ENCODE results near the gene BSDC1.

DNA sequence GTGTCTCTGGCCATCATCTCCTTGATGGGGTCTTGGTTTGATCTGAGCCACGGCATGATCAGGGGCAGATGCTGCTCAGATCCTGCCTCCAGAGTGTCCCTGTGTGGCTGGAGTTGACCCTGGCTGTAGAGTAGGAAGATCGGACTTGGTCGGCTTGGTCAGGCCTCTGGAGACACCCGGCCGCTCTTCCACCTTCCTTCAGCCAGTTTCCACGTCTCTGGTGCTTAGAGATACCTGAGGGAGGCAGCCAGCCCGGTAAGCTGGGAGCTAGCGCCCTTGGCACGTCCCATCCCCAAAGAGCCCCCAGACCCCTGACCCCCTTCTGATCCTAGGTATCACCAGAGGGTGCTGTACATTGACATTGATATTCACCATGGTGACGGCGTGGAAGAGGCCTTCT lies 67.0 kb downstream of the BSDC1 start:
- TF ChIP-seq, protein P1, sequence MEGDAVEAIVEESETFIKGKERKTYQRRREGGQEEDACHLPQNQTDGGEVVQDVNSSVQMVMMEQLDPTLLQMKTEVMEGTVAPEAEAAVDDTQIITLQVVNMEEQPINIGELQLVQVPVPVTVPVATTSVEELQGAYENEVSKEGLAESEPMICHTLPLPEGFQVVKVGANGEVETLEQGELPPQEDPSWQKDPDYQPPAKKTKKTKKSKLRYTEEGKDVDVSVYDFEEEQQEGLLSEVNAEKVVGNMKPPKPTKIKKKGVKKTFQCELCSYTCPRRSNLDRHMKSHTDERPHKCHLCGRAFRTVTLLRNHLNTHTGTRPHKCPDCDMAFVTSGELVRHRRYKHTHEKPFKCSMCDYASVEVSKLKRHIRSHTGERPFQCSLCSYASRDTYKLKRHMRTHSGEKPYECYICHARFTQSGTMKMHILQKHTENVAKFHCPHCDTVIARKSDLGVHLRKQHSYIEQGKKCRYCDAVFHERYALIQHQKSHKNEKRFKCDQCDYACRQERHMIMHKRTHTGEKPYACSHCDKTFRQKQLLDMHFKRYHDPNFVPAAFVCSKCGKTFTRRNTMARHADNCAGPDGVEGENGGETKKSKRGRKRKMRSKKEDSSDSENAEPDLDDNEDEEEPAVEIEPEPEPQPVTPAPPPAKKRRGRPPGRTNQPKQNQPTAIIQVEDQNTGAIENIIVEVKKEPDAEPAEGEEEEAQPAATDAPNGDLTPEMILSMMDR (IDR thresholded peaks at IDR 0.05 in 2 of 3, conservative IDR thresholded peaks at IDR 0.05 in 1 of 3; ENCODE audit: borderline replicate concordance in 1 of 3, insufficient read depth in 1 of 3, low read depth in 2 of 3, low read length in 2 of 3): no peak
- TF ChIP-seq SP1 (IDR thresholded peaks at IDR 0.05; ENCODE audit: low read depth) (no peak), POLR2A (IDR thresholded peaks at IDR 0.05; ENCODE audit: borderline replicate concordance, extremely low read depth, insufficient read depth, insufficient read length) (no peak), SIN3A (IDR thresholded peaks at IDR 0.05; ENCODE audit: low read depth) (no peak)

Data from HCT116 (cell line).